SK-N-SH (cell line): ENCODE data around the gene RAB12.

Source experiments
- CHD2 ChIP-seq: fragments of 150-350 bp; IDR thresholded peaks from 2 replicates; pipeline ENCODE4 v1.6.1; 2018; ENCODE audit warnings: low read length; ENCODE audit not compliant: partially characterized antibody
- EZH2phosphoT487 ChIP-seq: fragments of 200-600 bp; sonication (generic); IDR thresholded peaks from 2 replicates; pipeline ENCODE4 v1.6.1; 2017; ENCODE audit warnings: low read depth, mixed run types, mild to moderate bottlenecking, antibody characterized with exemption, moderate library complexity, borderline replicate concordance
- NRF1 ChIP-seq: IDR thresholded peaks from 2 replicates; pipeline ENCODE4 v1.6.1; 2012; ENCODE audit warnings: low read depth, mild to moderate bottlenecking, low read length
- POLR2AphosphoS5 ChIP-seq: IDR thresholded peaks from 2 replicates; pipeline ENCODE4 v1.6.1; 2012; ENCODE audit warnings: low read depth, low read length
- RAD21 ChIP-seq: IDR thresholded peaks from 2 replicates; pipeline ENCODE4 v1.6.1; 2012; ENCODE audit warnings: mild to moderate bottlenecking, low read length
- RCOR1 ChIP-seq: fragments of 150-350 bp; IDR thresholded peaks from 2 replicates; pipeline ENCODE4 v1.6.1; 2017; ENCODE audit warnings: antibody characterized with exemption, low read length
- SMC3 ChIP-seq: IDR thresholded peaks from 2 replicates; pipeline ENCODE4 v1.6.1; 2012; ENCODE audit warnings: low read depth, low read length, improper control_type of control experiment
- TAF1 ChIP-seq: IDR thresholded peaks from 2 replicates; pipeline ENCODE4 v1.6.1; 2012; ENCODE audit warnings: low read depth, mild to moderate bottlenecking, low read length, moderate library complexity, borderline replicate concordance
- TF ChIP-seq, protein P1 (sequence below): fragments of 200-600 bp; sonication (generic); IDR thresholded peaks from 2 replicates; pipeline ENCODE4 v1.6.1; 2017; ENCODE audit warnings: antibody characterized with exemption, mild to moderate bottlenecking, moderate library complexity
- TF ChIP-seq, protein P2 (sequence below): IDR thresholded peaks from 2 replicates; pipeline ENCODE4 v1.4.0; 2012; ENCODE audit warnings: low read depth

DNA sequence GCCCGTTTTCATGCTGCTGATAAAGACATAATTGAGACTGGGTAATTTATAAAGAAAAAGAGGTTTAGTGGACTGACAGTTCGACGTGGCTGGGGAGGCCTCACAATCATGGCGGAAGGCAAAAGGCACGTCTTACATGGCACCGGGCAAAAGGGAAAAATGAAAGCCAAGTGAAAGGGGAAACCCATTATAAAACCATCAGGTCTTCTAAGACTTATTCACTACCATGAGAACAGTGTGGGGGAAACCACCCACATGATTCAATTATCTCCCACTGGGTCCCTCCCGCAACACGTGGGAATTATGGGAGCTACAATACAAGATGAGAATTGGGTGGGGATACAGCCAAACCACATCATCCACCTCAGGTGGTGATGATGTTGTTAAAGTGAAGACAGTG lies 3.3 kb upstream of the RAB12 start:
- TF ChIP-seq POLR2AphosphoS5 (no peak), CHD2 (no peak), NRF1 (no peak), TAF1 (no peak), RCOR1 (no peak), EZH2phosphoT487 (no peak), SMC3 (no peak), RAD21 (no peak)
- TF ChIP-seq, protein P1, sequence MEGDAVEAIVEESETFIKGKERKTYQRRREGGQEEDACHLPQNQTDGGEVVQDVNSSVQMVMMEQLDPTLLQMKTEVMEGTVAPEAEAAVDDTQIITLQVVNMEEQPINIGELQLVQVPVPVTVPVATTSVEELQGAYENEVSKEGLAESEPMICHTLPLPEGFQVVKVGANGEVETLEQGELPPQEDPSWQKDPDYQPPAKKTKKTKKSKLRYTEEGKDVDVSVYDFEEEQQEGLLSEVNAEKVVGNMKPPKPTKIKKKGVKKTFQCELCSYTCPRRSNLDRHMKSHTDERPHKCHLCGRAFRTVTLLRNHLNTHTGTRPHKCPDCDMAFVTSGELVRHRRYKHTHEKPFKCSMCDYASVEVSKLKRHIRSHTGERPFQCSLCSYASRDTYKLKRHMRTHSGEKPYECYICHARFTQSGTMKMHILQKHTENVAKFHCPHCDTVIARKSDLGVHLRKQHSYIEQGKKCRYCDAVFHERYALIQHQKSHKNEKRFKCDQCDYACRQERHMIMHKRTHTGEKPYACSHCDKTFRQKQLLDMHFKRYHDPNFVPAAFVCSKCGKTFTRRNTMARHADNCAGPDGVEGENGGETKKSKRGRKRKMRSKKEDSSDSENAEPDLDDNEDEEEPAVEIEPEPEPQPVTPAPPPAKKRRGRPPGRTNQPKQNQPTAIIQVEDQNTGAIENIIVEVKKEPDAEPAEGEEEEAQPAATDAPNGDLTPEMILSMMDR = no peak
- TF ChIP-seq, protein P2, sequence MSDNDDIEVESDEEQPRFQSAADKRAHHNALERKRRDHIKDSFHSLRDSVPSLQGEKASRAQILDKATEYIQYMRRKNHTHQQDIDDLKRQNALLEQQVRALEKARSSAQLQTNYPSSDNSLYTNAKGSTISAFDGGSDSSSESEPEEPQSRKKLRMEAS = no peak
